T-helper 2 cell treated with Interferon-gamma antibody and Interleukin-4, amounts not matched to agents 100 ng/mL and 5 ng/mL, for 36 hours (primary cell): ENCODE measurements around the gene KLK4. TPM values are rescaled to one million over a fixed set of nuclear protein-coding genes. Genes with fewer than 3 reads are reported as not detected.

Source experiments
- intact Hi-C: fragments of 100-400 bp; cut with micrococcal nuclease; formaldehyde crosslinking; loops from one replicate; pipeline ENCODE4 v1.15.1; 2023
- total RNA-seq: library from RNA; stranded (reverse); gene quantifications from 2 replicates; pipeline ENCODE4 v1.2.3, GENCODE V29; 2022

KLK4 gene
- total RNA-seq, 1 donor from 2014 or later = not detected

- intact Hi-C loops = no loop called here
These were observed 29.0 kb downstream of the KLK4 start for GRCh38 chr19:50882188-50882587.

GRCh38 chr19:50880241-50880640 is 31.0 kb downstream of the KLK4 start:
- intact Hi-C loops = no loop called here

GRCh38 chr19:50878851-50879250 is 32.3 kb downstream of the KLK4 start:
- intact Hi-C loops = no loop called here

- intact Hi-C loops = no loop called here
These were observed 33.9 kb downstream of the KLK4 start for GRCh38 chr19:50877338-50877737.

GRCh38 chr19:50876456-50876855 is 34.7 kb downstream of the KLK4 start:
- intact Hi-C loops = no loop called here

GRCh38 chr19:50875795-50876422 is 35.3 kb downstream of the KLK4 start:
- intact Hi-C loops = no loop called here

GRCh38 chr19:50874211-50874610 is 37.0 kb downstream of the KLK4 start:
- intact Hi-C loops = no loop called here

- intact Hi-C loops = no loop called here
These were observed 38.1 kb downstream of the KLK4 start, which contains the start of gene KLK2 for GRCh38 chr19:50873056-50873455. Gene KLK2, plus strand, starts transcription at chr19:50873439. Its CDS starts 35 bp downstream, at chr19:50873474.

- intact Hi-C loops = no loop called here
These were observed 40.6 kb downstream of the KLK4 start for GRCh38 chr19:50870417-50871089.

GRCh38 chr19:50869479-50869878 is 41.7 kb downstream of the KLK4 start:
- intact Hi-C loops = no loop called here

- intact Hi-C loops = no loop called here
These were observed 49.5 kb downstream of the KLK4 start for GRCh38 chr19:50861496-50862286.

- intact Hi-C loops = no loop called here
These were observed 50.2 kb downstream of the KLK4 start for GRCh38 chr19:50861010-50861409.

GRCh38 chr19:50859849-50860248 is 51.3 kb downstream of the KLK4 start:
- intact Hi-C loops = no loop called here

- intact Hi-C loops = no loop called here
These were observed 52.3 kb downstream of the KLK4 start for GRCh38 chr19:50858886-50859285.

GRCh38 chr19:50857366-50857765 is 53.8 kb downstream of the KLK4 start:
- intact Hi-C loops = no loop called here

Other genes with a start within 250 kb of the KLK4 start
- gene SHANK1, start 191.6 kb downstream of the KLK4 start, total RNA-seq = not detected in 2 replicates
- 1.2 and 1.7 TPM in 2 replicates for gene CLEC11A, start 188.0 kb downstream of the KLK4 start, total RNA-seq
- not detected in 2 replicates for gene GPR32, start 140.9 kb downstream of the KLK4 start, total RNA-seq
- gene ACP4, start 121.0 kb downstream of the KLK4 start, total RNA-seq = not detected in 2 replicates
- 1.7 and 2.6 TPM in 2 replicates for gene KLK1, start 87.6 kb downstream of the KLK4 start, total RNA-seq
- not detected in 2 replicates for gene KLK15, start 77.8 kb downstream of the KLK4 start, total RNA-seq
- not detected in 2 replicates for gene KLK3, start 56.5 kb downstream of the KLK4 start, total RNA-seq
- 0.16 and 0.27 TPM in 2 replicates for gene KLK2, start 38.0 kb downstream of the KLK4 start, total RNA-seq
- gene KLK5, start 41.6 kb upstream of the KLK4 start, total RNA-seq = not detected in 2 replicates
- gene KLK6, start 58.2 kb upstream of the KLK4 start, total RNA-seq = not detected in 2 replicates
- gene KLK7, start 72.5 kb upstream of the KLK4 start, total RNA-seq = not detected in 2 replicates
- gene KLK8, start 90.2 kb upstream of the KLK4 start, total RNA-seq = not detected in 2 replicates
- not detected in 2 replicates for gene KLK10, start 108.3 kb upstream of the KLK4 start, total RNA-seq
- gene KLK11, start 115.2 kb upstream of the KLK4 start, total RNA-seq = not detected in 2 replicates
- not detected in 2 replicates for gene KLK12, start 123.6 kb upstream of the KLK4 start, total RNA-seq
- not detected in 2 replicates for gene KLK13, start 153.7 kb upstream of the KLK4 start, total RNA-seq
- 0.64 and 0.80 TPM in 2 replicates for gene KLK14, start 171.5 kb upstream of the KLK4 start, total RNA-seq
- gene CTU1, start 197.0 kb upstream of the KLK4 start, total RNA-seq = 8.2 and 9.0 TPM in 2 replicates
- gene SIGLEC9, start 213.5 kb upstream of the KLK4 start, total RNA-seq = 0.14 and 0.25 TPM in 2 replicates
- gene SIGLEC7, start 230.9 kb upstream of the KLK4 start, total RNA-seq = not detected in 2 replicates